GM19452 (cell line): Measurements from ENCODE around the gene ZBTB2.
"Not testable (repeated sequence)": the region's sequence is repeated elsewhere in the genome, so short reads cannot be mapped to it uniquely, and the experiment has no call there.

ENCODE experiments used
- ATAC-seq: cut with Tn5 transposase; IDR thresholded peaks from one replicate; pipeline ENCODE4 v1.9.1; 2021; ENCODE audit not compliant: unreplicated experiment

ZBTB2 gene

DNA sequence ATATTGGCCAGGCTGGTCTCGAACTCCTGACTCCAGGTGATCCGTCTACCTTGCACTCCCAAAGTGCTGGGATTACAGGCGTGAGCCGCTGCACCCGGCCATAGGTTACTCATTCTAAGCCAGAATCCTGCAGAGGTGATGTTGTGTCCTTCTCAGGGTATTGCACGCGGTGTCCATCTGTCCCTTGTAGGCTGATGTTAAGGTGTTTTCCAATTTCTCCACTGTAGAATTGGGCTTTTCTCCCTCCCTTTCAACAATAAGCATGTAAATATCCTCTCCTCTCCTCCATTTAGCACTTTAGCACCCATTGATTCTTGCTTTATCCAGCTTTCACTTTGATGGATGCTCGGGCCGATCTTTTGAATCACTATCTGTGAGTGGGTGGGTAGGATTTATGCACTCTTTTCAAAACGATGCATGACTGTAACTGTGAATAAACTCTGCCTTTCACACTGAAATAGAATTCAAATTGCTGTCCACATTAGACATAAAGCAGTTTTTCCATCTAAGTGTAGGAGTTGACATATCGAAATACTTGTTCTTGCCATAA lies 52.6 kb downstream of the ZBTB2 start:
- ATAC-seq: no peak

DNA sequence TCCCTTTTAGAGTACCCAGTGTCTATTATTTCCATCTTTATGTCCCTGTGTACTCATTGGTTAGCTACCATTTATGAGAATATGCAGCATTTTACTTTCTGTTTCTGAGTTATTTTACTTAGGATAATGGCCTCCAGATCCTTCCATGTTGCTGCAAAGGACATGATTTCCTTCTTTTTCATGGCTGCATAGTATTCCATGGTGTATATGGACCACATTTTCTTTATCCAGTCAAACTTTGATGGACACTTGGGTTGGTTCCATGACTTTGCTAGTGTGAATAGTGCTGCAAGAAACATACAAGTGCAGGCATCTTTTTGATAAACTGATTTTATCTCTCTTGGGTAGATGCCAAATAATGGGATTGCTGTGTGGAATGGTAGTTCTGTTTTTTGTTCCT lies 55.4 kb downstream of the ZBTB2 start:
- ATAC-seq: no peak

DNA sequence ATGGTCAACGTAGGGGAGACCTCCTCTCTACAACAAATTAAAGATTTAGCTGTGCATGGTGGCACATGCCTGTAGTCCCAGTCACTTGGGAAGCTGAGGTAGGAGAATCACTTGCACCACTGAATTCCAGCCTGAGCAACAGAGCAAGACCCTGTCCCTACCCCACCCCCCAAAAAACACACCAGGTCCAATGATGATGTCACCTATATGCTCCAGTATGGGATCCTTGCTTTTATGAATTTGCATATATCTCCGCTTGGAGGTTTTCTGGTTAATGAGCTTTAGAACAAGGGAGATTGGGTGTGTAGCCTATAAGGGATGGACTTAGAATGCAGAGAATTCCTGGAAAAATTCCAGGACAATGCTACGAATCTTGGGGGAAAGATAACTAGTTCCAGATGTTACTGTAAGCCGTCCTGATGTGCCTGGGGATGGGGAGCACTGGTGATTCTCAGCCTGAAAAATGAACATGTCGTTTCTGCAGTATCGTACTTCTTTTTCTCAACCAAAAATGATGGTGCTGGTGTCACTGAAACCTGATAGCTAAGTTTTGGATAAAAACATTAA lies 61.1 kb downstream of the ZBTB2 start:
- ATAC-seq: no peak

DNA sequence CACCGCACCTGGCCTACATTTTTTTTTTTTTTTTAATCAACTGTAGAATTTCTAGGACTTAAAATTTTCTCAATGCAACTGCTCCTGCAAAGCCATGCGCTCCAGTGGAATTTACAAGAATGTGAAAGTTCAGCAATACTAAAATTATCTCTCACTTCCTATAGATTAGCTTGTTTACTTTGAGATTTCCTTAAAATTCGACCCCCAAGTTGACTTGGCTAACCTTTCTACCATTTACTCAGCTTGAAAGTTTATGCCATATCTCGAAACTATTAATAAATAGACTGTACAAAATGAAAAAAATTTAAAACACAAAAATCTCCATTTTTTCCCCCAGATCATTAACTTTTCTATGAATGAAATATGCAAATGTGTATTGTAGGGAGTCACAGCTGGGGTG lies 64.3 kb downstream of the ZBTB2 start:
- no peak for ATAC-seq

DNA sequence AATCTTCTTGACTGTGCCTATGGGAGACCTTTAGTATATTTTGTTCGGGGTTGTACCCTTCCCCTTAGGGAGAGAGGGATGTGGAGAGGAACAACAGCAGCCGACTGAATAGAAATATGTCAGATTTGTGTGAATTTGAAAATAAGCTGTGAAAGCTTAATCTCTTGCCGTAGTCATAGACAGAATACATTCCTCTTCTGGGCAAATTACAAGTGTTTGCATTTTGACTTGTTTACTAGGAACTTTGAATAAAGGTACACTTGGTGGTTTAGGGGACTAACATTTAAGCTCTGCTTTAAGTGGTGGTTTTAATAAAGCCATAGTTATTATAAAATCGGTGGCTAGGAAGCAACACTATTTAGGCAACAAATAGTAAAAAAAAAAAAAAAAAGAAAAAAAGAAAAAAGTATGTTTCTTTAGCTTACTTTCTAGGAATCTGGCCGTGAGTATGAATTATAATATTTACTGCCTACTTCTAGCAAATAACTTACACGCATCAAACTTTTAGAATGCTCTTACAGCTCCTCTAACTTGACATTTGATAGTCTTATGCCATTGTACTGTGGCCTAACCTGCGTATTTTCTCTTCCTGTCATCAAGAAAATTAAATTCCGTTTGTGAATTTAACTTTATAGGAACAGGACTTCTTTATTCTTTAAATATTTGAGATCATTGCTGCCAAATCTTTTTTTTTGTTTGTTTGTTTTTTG lies 65.1 kb downstream of the ZBTB2 start:
- ATAC-seq: no peak

DNA sequence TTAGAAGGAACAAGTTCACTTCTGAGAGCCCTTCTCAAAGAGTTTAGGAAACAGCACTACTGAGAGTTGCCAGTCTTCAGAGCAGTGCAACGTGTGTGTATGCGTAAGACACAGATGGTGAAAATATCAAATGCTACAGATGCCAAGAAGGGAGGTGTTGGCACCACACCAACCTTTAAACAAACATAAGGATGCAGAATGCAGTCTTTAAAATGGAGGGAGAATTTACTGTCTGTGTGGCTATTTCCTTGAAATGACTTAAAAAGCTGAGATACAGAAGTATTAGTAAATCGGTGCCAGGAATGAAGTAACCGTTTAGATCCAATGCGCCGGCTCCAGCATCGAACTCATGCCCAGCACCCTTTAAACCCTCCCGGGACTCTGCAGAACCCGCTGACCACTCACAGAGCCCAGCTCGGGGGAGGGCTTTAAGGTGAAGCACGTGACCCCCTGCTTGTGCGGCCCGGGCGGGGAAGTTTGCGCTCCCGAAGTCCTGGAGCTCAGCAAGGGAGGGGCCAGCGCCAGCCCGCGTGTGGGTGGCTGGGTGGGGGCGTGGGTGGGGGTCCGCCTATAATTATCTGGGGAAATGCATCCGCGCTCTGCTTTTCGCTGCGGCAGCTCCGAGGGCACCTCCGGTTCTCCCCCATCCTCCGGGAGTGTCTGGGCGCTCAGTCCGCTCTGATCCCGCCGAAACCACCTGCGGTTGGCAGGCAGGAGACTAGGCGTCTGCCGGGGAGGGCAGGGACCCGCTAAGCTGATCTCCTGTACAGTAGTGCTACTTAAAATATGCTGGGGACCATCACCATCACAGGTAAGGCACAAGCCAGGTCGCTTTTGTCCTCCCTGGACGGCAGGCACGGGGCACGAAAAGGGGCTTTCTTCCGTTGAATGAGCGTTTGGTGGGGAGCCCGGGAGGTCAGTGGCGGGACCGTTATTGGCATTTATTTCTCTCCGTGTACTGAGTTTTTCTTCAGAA lies 66.0 kb downstream of the ZBTB2 start:
- ATAC-seq: no peak

DNA sequence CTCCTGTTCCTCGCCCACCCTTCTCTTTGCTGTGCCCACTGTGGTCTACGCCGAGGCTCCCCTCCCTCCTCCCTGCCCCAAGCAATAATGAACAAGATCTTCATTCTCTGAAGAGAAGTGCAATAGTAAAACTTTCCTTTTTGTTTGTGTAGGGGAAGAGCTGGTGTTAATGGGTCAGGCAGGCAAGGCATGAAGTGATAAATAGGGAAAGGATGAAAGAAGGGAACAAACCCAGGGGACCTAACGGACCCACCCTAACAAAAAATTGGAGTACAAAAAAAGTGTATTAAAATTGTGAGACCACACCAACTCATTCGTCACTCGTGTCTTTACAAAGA lies 66.9 kb downstream of the ZBTB2 start:
- no peak for ATAC-seq

DNA sequence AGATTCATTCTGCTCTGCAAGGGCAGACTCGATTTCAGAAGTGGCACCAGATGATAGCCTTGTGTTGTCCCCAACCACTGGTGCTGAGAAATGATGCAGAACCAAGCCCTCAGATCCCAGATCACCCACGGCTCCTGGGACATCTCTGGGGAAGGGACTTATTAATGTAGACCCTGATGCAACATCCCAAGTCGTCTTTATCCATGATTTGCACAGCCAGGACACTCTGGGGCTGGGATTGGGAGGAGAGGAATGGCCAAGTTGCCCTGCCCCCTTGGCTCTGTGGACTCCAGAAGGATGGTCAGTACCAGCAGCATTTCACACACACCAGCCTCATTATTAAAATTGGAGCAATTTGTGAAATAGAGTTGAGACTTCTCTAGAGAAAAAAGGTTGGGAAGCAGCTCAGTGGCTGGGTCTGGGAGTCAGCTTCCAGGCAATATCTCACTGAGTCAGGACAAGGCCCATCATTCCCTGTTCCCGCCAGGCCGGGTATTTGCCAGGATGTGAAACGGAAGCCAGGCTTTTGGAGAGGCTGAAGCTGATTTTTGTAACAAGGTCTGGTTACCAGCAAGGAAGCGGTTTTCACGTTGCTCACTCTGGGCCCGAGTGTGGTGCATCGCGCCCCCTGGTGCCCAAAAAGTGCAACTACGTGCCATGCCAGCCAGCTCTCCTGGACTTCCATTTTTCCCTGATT lies 67.4 kb downstream of the ZBTB2 start:
- ATAC-seq: no peak

DNA sequence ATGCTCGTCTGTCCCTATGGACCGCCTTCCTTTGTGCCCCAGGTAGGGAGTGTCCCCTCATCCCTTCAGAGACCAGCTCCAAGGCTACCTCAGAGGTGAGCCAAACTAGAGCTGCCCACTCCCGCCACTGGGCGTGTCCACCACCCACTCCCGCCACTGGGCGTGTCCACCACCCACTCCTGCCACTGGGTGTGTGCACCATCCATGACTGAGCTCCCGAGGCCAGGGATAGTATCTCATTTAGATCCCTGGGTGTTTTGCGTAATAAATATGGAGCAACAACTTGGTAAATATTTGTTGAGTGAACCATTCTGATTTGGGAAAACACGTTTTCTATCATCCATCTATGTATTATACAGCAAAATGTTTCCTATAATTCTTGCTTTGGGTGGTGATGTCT lies 68.8 kb downstream of the ZBTB2 start:
- ATAC-seq: no peak

DNA sequence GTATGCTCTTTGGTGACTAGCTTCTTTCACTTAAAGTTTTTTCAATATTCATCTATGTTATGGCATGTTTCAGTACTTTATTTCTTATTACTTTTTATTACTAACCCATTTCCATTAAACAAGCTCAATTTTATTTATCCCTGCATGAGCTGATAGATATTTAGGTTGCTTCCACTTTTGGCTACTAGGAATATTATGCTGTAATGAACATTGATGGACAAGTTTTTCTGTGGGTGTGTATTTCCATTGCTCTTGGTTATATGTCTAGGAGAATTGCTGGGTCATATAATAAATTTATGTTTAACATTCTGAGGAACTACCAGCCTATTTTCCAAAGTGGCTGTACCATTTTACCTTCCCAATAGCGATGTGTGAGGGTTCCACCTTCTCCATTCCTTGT lies 69.9 kb downstream of the ZBTB2 start:
- no peak for ATAC-seq

DNA sequence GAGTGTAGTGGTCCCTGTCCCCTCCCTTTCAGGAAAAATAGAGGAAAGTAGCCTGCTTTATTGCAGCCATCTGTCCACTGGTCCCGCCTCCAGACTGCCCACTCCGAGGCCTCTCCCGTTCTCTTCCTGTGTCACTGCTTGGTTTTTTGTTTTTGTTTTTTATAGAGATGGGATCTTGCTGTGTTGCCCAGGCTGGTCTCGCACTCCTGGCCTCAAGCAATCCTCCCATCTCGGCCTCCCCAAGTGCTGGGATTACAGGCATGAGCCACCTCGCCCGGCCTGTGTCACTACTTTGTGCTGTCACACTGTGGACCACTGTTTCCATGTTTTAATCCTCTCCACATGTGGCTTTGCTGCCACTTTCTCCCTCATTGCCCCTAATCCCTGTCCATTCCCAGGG lies 71.2 kb downstream of the ZBTB2 start:
- no peak for ATAC-seq

DNA sequence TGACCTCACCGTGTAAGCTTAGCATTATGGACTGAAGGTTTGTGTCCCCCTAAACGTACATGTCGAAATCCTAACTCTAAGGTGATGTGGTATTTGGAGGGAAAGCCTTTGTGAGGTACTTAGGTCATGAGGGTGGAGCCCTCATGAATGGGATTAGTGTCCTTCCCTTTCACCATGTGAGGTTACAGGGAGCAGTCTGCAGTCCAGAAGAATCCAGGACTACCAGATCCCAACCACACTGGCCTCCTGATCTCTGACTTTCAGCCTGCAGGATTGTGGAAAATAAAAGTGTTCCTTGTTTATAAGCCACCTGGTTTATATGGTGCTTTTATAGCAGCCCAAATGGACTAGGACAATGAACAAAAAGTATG lies 73.4 kb downstream of the ZBTB2 start:
- no peak for ATAC-seq

DNA sequence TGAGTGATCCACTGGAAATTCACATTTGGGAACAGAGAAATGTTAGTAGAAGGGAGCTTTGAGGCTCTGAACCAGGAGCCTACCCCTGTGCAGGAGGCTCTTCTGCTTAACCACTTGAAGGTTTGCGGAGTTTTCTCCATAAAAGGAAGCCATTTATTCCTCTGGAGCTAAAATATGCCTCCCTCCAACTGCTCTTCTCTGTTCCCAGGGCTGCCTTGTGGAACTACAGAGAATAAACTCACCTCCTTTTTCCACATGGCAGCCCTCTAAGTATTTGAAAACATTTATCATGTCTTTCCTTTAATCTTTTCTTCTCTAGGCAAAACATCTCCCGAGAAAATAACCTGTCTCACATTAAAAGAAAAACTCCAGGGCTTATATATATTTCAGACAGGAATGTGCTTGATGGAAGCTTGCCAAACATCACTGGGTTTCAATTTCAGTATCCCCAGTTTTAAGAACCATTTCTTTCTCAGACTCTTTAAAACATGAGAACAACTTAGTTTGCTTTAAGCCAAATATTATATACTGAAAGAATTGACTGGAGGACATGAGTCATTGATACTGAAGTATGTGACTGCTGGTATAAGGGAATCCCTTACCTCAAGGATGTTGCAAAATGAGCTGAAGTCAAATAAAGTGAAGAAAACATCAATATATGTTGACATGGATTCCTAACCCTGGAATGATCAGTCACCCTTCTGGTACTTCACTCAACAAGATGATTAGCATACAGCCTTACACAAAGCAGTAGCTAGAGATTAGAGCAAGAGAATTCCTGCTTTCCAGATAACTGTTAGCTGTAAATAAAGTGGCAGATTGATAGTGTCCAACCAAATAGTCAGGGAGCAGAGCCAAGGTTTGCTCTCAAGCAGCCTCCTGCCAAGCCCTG lies 74.0 kb downstream of the ZBTB2 start:
- no peak for ATAC-seq

DNA sequence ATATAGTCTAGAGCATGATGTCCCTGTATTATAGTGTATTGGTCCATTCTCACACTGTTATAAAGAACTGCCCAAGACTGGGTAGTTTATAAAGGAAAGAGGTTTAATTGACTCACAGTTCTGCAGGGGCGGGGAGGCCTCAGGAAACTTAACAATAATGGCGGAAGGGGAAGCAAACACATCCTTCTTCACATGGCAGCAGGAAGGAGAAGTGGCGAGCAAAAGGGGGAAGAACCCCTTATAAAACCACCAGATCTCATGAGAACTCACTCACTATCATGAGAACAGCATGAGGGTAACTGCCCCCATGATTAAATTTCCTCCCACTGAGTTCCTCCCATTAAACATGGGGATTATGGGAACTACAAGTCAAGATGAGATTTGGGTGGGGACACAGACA lies 75.7 kb downstream of the ZBTB2 start:
- ATAC-seq: not testable (repeated sequence)
